Calu3 (cell line): ENCODE results near the gene SAMD5. TPM values are rescaled to one million over a fixed set of nuclear protein-coding genes. Genes with fewer than 3 reads are reported as not detected.

Source experiments
- BruUV-seq: library from RNA; stranded (reverse); fragments of 400-500 nt; replicated peaks from 2 replicates; lab custom pipeline; 2021; lab: Mats Ljungman, UMichigan
- CTCF ChIA-PET: fragments of 300-600 bp; sonication (Branson Sonifier 250); formaldehyde crosslinking; loops from one replicate; lab custom pipeline; 2022; ENCODE audit warnings: antibody characterized with exemption; lab: Charles Lee
- DNase-seq: peaks from one replicate; pipeline ENCODE4 v3.0.0; 2022
- H3K27ac Mint-ChIP-seq: one replicate; pipeline ENCODE4 v1.8.0; 2022; ENCODE audit warnings: mixed read lengths; ENCODE audit not compliant: unreplicated experiment
- H3K27me3 Mint-ChIP-seq: one replicate; pipeline ENCODE4 v1.8.0; 2022; ENCODE audit warnings: mixed read lengths; ENCODE audit not compliant: unreplicated experiment
- H3K36me3 Mint-ChIP-seq: one replicate; pipeline ENCODE4 v1.8.0; 2022; ENCODE audit warnings: mild to moderate bottlenecking, moderate library complexity, mixed read lengths; ENCODE audit not compliant: insufficient read depth, unreplicated experiment
- H3K4me1 Mint-ChIP-seq: one replicate; pipeline ENCODE4 v1.8.0; 2022; ENCODE audit warnings: mild to moderate bottlenecking, low read depth, mixed read lengths; ENCODE audit not compliant: unreplicated experiment
- H3K4me3 Mint-ChIP-seq: one replicate; pipeline ENCODE4 v1.8.0; 2022; ENCODE audit warnings: mild to moderate bottlenecking, low read depth, moderate library complexity, mixed read lengths; ENCODE audit not compliant: unreplicated experiment
- H3K9me3 Mint-ChIP-seq: one replicate; pipeline ENCODE4 v1.8.0; 2022; ENCODE audit warnings: low read depth, mixed read lengths; ENCODE audit not compliant: unreplicated experiment
- intact Hi-C: fragments of 100-400 bp; cut with micrococcal nuclease; formaldehyde crosslinking; loops from one replicate; pipeline ENCODE4 v1.10.0; 2022; ENCODE audit not compliant: unreplicated experiment
- total RNA-seq: library from RNA; stranded (reverse); gene quantifications from 2 replicates; pipeline ENCODE4 v1.2.3, GENCODE V29; 2022
- TF ChIP-seq, protein P1 (sequence below): fragments of 200-600 bp; IDR thresholded peaks from one replicate; pipeline ENCODE4 v1.8.0; 2022; ENCODE audit warnings: antibody characterized with exemption; ENCODE audit not compliant: unreplicated experiment

The SAMD5 gene
- total RNA-seq, 1 experiment from 2014 or later: 0.76 TPM

DNA sequence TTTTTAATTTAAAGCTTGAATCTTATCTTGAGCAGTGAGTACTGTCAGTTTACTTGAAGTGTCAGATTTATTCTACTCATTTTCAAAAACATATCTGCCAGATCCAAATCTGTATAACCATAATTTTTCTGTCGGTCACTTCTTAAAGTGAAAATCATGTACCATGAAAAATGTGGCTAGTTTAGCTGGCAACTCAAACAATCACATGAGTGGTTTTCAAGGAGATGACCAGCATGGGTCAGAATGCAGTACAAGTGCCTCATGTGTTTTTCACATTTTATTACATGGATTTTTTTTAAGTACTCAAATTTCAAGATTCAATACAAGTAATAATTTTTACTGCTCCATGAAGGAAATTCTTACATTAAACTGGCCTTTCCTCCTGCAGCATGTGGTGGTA is 11.0 kb upstream of the SAMD5 start:
- DNase-seq: no peak
- Mint-ChIP-seq H3K9me3 (peaks cover 3% of the 10 kb centered on the region), H3K27me3 (no peaks in the 10 kb centered on the region), H3K4me1 (no peaks in the 10 kb centered on the region), H3K36me3 (no peaks in the 10 kb centered on the region), H3K27ac (no peak overlapping the region), H3K4me3 (no peak overlapping the region)
- CTCF ChIA-PET: no interaction called here
- TF ChIP-seq, protein P1, sequence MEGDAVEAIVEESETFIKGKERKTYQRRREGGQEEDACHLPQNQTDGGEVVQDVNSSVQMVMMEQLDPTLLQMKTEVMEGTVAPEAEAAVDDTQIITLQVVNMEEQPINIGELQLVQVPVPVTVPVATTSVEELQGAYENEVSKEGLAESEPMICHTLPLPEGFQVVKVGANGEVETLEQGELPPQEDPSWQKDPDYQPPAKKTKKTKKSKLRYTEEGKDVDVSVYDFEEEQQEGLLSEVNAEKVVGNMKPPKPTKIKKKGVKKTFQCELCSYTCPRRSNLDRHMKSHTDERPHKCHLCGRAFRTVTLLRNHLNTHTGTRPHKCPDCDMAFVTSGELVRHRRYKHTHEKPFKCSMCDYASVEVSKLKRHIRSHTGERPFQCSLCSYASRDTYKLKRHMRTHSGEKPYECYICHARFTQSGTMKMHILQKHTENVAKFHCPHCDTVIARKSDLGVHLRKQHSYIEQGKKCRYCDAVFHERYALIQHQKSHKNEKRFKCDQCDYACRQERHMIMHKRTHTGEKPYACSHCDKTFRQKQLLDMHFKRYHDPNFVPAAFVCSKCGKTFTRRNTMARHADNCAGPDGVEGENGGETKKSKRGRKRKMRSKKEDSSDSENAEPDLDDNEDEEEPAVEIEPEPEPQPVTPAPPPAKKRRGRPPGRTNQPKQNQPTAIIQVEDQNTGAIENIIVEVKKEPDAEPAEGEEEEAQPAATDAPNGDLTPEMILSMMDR: no peak
- intact Hi-C loops: no loop called here
- no TSS peak for BruUV-seq

DNA sequence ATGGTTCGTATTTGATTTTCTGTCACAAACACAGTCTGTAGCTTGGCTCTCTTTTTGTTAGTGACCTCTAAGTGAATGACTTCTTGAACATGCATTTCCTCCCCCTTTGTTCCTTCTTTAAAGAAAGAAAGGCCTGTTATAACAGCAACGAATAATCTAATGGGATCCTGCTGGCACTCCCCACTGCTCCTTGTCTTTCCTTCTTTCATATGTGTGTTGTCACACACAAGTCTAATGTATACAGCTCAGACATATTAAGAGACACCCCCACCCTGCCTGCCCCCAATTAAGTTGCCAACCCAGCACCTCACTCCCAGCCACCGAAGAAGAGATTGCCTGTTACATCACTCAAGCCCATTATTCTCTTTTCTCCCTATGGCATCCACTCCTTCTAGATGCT is 4.9 kb upstream of the SAMD5 start:
- H3K36me3 Mint-ChIP-seq: peaks cover 8% of the 10 kb centered on the region
- intact Hi-C loops: loop anchor here (10.0 kb wide), 2 partner anchors 471 to 961 kb away; no protein-coding TSS in a partner anchor
- no peak overlapping the region for H3K4me3 Mint-ChIP-seq
- TF ChIP-seq, protein P1: no peak
- no peaks in the 10 kb centered on the region for H3K4me1 Mint-ChIP-seq
- DNase-seq: no peak
- BruUV-seq: no TSS peak
- H3K9me3 Mint-ChIP-seq: no peaks in the 10 kb centered on the region
- H3K27ac Mint-ChIP-seq: no peak overlapping the region
- H3K27me3 Mint-ChIP-seq: no peaks in the 10 kb centered on the region
- CTCF ChIA-PET: no interaction called here

- Mint-ChIP-seq H3K27me3 (peaks cover 10% of the 10 kb centered on the region), H3K4me3 (no peak overlapping the region), H3K36me3 (peaks cover 13% of the 10 kb centered on the region), H3K4me1 (peaks cover 5% of the 10 kb centered on the region), H3K9me3 (no peaks in the 10 kb centered on the region), H3K27ac (no peak overlapping the region)
- BruUV-seq: no TSS peak
- CTCF ChIA-PET: no interaction called here
- no peak for DNase-seq
- TF ChIP-seq, protein P1: no peak
- intact Hi-C loops: loop anchor here (10.0 kb wide), 2 partner anchors 470 to 960 kb away; no protein-coding TSS in a partner anchor
These were observed 3.6 kb upstream of the SAMD5 start for GRCh38 chr6:147504848-147505247.

- H3K4me1 Mint-ChIP-seq: peaks cover 19% of the 10 kb centered on the region
- H3K9me3 Mint-ChIP-seq: no peaks in the 10 kb centered on the region
- H3K36me3 Mint-ChIP-seq: peaks cover 13% of the 10 kb centered on the region
- TF ChIP-seq, protein P1: peak; percentile 57
- intact Hi-C loops: loop anchor here (1.0 to 10.0 kb wide), 4 partner anchors 468 to 958 kb away; no protein-coding TSS in a partner anchor
- CTCF ChIA-PET: interaction anchor here (0.6 kb wide), 1 partner anchor 670 kb away, joined by 5 read pairs; no protein-coding TSS in a partner anchor
- no TSS peak for BruUV-seq
- H3K27me3 Mint-ChIP-seq: peaks cover 27% of the 10 kb centered on the region
- peak; percentile 74 for DNase-seq
- peak overlapping the region; percentile 89 for H3K4me3 Mint-ChIP-seq
- H3K27ac Mint-ChIP-seq: no peak overlapping the region
These were observed 1.8 kb upstream of the SAMD5 start for GRCh38 chr6:147506704-147507114.
